ENCODE data around the gene ZNF512B. TPM values are rescaled to one million over a fixed set of nuclear protein-coding genes. Genes with fewer than 3 reads are reported as not detected.
"Not testable (repeated sequence)": the region's sequence is repeated elsewhere in the genome, so short reads cannot be mapped to it uniquely, and the experiment has no call there.

Gene ZNF512B
- total and polyA plus RNA-seq, 9 donors = 2.5 to 24.7 (median 20.2) TPM

DNA sequence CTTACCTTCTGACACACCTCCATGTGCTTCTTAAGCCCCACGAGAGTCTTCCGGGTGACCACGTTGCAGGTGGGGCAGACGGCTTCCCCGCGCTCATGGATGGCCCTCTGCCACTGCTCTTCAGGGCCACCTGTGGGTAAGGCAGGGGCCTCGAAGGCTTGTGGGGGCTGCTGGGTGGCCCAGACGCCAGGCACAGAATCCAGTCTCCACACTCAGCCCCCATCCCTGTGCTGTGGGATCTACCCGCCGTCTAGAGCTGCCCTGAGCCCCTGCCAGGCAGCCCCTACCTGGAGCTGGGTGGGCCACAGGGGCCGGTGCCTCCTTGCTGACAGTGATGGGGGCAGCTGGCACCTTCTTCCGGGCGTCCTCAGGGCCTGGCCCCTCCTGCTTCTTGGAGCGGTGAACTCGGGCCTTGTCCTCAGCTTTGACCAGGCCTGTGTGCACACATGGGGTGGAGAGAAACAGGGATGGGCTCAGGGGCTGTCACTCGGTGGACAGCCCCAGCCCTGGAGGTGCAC, 5.9 kb downstream of the ZNF512B start:
- TF ChIP-seq EP300 (IDR thresholded peaks at IDR 0.05) = no peak
- TF ChIP-seq POLR2A (IDR thresholded peaks at IDR 0.05) = no peak
- TF ChIP-seq, protein P1, sequence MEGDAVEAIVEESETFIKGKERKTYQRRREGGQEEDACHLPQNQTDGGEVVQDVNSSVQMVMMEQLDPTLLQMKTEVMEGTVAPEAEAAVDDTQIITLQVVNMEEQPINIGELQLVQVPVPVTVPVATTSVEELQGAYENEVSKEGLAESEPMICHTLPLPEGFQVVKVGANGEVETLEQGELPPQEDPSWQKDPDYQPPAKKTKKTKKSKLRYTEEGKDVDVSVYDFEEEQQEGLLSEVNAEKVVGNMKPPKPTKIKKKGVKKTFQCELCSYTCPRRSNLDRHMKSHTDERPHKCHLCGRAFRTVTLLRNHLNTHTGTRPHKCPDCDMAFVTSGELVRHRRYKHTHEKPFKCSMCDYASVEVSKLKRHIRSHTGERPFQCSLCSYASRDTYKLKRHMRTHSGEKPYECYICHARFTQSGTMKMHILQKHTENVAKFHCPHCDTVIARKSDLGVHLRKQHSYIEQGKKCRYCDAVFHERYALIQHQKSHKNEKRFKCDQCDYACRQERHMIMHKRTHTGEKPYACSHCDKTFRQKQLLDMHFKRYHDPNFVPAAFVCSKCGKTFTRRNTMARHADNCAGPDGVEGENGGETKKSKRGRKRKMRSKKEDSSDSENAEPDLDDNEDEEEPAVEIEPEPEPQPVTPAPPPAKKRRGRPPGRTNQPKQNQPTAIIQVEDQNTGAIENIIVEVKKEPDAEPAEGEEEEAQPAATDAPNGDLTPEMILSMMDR (IDR thresholded peaks at IDR 0.05) = no peak
- no peak overlapping the region for H3K4me3 ChIP-seq
- peak in 2 of 5 donors; percentile 12 to 25 for DNase-seq
- intact Hi-C loops (cut with DNase I) = no loop called here
- H3K9me3 ChIP-seq = no peaks in the 10 kb centered on the region
- no peak overlapping the region for H3K27ac ChIP-seq
- H3K4me1 ChIP-seq (ENCODE audit: insufficient read depth) = peaks cover 6% of the 10 kb centered on the region
- H3K36me3 ChIP-seq = no peaks in the 10 kb centered on the region
- WGBS, 3 donors = 85 to 93% (median 87%) methylated on average over 16 of the region's 16 CpGs
- H3K27me3 ChIP-seq = no peaks in the 10 kb centered on the region

DNA sequence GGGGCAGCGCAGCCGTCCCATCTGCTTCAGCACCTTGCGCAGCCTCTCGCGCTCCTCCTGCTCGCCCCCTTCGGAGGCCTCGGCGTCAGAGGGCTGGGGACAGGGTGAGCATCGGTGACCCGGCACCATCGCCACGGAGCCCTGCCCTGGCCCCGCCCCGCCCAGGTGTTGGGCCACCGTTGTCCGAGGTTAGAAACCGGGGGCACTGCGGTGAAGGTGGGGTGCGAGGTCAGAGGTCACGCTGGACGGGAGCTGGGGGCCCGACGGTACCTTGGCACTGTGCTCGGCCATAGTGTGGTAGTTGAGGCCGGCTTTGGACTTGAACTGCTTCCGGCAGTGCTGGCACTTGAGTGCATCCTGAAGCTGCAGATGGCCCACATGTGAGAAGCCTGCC, 6.4 kb downstream of the ZNF512B start:
- Histone ChIP-seq H3K9me3 (no peaks in the 10 kb centered on the region), H3K27me3 (no peaks in the 10 kb centered on the region), H3K4me1 (ENCODE audit: insufficient read depth) (peaks cover 2% of the 10 kb centered on the region), H3K4me3 (no peak overlapping the region), H3K27ac (no peak overlapping the region), H3K36me3 (no peaks in the 10 kb centered on the region)
- peak in 2 of 5 donors; percentile 30 to 47 for DNase-seq
- TF ChIP-seq POLR2A (IDR thresholded peaks at IDR 0.05) = no peak
- TF ChIP-seq EP300 (IDR thresholded peaks at IDR 0.05) = no peak
- TF ChIP-seq, protein P1 (IDR thresholded peaks at IDR 0.05) = no peak
- intact Hi-C loops (cut with DNase I) = no loop called here
- WGBS, 3 donors = 80 to 91% (median 85%) methylated on average over 23 to 27 of the region's 27 CpGs

DNA sequence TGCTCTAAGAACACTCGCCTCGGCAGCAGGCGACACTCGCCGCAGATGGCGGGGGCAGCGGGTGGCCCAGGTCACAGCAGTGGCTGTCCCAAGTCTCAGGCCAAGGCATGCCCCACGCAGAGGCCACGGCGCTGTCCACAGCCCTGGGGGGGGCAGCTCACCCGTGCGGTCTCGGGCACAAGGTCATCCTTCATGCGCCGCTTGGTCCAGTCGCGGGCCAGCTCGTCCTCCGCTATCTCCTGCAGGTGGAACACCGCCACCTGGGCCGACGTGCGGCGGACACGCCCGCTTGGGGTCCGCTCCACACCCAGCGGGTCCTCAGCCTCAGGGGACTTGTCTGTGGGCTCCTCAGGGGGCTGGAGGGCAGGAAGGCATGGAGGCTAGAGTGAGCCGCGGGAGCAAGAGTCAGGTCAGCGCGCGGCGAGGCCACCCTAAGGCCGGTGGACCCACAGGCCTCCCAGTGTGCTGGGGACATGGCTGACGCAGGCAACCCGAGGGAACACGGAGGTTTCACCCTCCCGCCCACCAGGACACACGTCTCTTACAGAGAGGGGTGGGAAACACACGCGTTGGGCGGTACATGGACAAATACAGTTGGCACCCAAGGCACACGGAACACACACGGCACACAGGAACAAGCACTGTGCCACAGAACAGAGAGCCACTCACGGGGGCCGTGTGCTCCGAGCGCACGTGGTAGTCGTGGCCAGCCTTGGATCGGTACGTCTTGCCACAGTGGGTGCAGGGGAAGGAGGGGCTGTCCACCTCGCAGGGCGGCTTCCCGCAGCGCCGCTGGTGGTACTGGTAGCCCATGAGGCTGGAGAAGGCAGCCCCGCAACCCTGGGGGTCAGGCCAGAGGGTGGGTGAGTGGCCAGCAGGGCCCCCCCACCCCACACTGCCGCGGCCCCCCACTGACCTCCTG, 7.0 kb downstream of the ZNF512B start:
- 86 to 92% (median 88%) methylated on average over 53 to 61 of the region's 61 CpGs for WGBS, 3 donors
- DNase-seq = peak in 2 of 5 donors; percentile 23 to 36
- no peak overlapping the region for H3K4me3 ChIP-seq
- H3K27me3 ChIP-seq = no peaks in the 10 kb centered on the region
- H3K9me3 ChIP-seq = no peaks in the 10 kb centered on the region
- TF ChIP-seq EP300 (IDR thresholded peaks at IDR 0.05) (no peak), POLR2A (IDR thresholded peaks at IDR 0.05) (no peak)
- TF ChIP-seq, protein P1 (IDR thresholded peaks at IDR 0.05) = no peak
- H3K36me3 ChIP-seq = no peaks in the 10 kb centered on the region
- H3K4me1 ChIP-seq (ENCODE audit: insufficient read depth) = peaks cover 2% of the 10 kb centered on the region
- intact Hi-C loops (cut with DNase I) = no loop called here
- H3K27ac ChIP-seq = no peak overlapping the region

DNA sequence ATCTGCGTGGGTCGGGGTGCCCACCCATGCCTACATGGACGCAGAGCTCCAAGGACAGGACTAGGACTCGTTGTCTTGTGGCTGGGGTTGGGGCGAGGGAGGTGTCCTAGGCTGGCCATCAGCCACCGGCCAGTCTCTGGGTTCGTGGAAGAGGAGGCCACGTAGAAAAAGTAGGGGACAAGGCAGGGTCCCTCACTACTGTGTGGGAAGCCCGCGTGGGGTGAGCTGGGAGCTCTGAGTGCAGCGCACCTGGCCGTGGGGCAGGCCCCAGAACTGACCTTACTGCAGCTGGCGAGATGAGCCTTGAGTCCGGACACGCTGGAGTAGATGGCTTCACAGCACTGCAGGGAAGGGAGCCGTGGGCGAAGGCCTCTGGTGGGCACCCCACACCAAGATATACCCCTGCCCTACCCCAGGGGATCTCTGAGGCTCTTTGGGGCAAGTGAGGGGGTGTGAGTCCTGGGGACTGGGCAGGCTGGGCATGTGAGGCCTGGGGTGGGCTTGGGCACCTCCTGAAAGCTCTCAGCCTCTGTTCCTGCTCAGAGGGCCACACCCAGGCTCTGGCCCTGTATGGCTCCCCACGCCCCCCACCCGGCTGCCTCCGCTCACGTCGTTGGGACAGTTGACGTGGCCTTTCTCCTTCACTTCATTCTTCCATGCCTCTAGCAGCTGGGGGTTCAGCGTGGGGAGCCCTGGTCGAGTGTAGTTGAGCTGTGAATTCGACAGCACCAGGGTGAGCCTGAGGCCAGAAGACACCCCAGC, 7.9 kb downstream of the ZNF512B start:
- Histone ChIP-seq H3K4me1 (ENCODE audit: insufficient read depth) (peaks cover 5% of the 10 kb centered on the region), H3K27me3 (no peaks in the 10 kb centered on the region), H3K9me3 (no peaks in the 10 kb centered on the region), H3K36me3 (no peaks in the 10 kb centered on the region), H3K27ac (no peak overlapping the region), H3K4me3 (no peak overlapping the region)
- WGBS, 3 donors = 82 to 87% (median 83%) methylated on average over 26 of the region's 26 CpGs
- intact Hi-C loops (cut with DNase I) = no loop called here
- no peak for TF ChIP-seq POLR2A (IDR thresholded peaks at IDR 0.05)
- no peak for TF ChIP-seq EP300 (IDR thresholded peaks at IDR 0.05)
- TF ChIP-seq, protein P1 (IDR thresholded peaks at IDR 0.05) = no peak
- DNase-seq = no peak

DNA sequence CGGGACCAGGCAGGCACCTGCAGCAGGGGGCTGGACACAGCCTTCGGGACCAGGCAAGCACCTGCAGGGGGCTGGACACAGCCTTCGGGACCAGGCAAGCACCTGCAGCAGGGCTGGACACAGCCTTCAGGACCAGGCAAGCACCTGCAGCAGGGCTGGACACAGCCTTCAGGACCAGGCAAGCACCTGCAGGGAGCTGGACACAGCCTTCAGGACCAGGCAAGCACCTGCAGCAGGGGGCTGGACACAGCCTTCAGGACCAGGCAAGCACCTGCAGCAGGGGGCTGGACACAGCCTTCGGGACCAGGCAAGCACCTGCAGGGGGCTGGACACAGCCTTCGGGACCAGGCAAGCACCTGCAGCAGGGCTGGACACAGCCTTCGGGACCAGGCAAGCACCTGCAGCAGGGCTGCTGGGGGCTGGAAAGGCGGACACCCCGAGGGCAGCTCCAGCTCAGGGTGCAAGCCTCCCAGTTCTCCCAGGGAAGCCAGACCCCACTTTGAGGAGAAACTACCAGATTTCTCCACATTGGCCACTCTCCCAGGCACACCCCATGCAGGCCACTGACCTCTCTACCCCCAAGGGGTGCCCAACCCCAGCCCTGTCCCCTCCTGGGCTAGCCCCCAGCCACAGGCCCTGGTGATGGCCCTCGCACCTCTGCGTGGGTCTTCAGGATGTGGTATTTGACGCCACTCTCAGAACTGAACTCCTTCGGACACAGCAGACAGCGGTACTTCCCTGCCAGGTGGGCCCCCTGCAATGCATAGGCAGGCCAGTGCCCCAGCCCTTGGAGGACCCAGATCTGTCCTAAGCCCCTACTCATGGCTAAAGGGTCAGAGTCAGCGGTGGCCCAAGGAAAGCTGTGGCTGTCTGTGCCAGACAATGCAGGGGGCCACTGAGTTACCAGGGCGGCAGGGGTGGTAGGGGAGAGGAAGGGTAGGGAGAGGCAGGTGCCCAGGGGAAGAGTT, 8.8 kb downstream of the ZNF512B start:
- intact Hi-C loops (cut with DNase I); H3K27me3 ChIP-seq; H3K9me3 ChIP-seq; H3K36me3 ChIP-seq; H3K4me1 ChIP-seq (ENCODE audit: insufficient read depth); DNase-seq; H3K27ac ChIP-seq; H3K4me3 ChIP-seq: not testable (repeated sequence)
- WGBS, 3 donors = 85 to 90% (median 89%) methylated on average over 10 to 15 of the region's 15 CpGs

Data from ovary (tissue), 9 donors.